ENCODE results near the gene GPR39. TPM values are rescaled to one million over a fixed set of nuclear protein-coding genes. Genes with fewer than 3 reads are reported as not detected.

Gene GPR39
- total RNA-seq, 2 donors from 2014 or later, result 0.37 TPM; not detected in 1

DNA sequence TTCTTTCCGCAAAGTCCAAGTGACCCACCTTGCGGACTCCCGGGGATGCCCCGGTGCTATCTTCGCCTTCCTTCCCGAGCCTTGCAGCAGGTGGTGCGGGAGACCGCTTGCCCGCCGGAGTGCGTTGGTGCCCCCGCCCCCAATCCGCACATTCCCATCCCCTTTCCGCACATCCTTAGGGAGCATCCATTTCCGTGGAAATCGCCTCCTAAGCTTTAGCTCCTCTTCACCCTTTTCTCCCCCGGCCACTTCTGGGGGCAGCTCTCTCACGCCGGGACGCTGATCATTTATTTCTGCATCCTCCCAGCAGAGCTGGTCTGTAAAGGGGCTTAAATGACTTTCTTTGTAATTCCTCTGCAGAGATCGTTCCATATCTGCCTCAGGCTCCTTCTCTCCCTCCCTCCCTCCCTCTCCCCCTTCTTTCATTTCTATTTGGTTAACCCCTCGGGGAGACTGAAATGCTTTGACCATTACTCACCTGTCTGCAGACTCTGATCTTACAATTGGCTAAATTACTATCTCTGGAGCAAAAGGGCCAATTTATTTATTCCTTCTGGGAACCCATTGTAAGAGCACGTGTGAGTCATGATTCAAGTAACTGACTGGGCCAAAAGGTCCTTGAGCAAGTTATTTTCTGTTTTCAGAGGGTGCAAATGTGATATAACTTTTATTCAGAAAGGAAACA lies 254.7 kb downstream of the GPR39 start:
- intact Hi-C loops (cut with DNase I), result no loop called here
- DNase-seq (ENCODE audit: low spot score), result no peak

GRCh38 chr2:132676999-132677398 lies 260.4 kb downstream of the GPR39 start:
- intact Hi-C loops (cut with DNase I), result no loop called here
- DNase-seq (ENCODE audit: low spot score), result no peak

DNA sequence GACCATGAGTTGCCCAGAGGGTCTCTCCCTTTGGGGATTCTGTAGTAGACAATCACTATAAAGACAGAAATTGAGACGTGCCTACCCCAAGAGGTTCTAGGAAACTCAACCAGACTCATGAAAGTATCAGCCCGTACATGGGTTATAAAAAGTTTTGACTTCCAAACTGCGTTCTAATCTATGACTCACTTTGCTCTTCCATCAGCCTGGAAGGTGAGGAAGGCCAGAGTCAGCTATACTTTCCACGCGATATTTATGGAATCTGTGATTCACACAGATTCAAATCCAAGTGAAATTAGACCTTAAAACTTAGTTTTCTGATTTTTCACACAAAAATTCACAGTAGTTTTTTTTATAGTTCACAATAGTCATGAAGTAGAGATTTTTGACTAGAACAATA lies 261.1 kb downstream of the GPR39 start:
- intact Hi-C loops (cut with DNase I), result no loop called here
- DNase-seq (ENCODE audit: low spot score), result no peak

DNA sequence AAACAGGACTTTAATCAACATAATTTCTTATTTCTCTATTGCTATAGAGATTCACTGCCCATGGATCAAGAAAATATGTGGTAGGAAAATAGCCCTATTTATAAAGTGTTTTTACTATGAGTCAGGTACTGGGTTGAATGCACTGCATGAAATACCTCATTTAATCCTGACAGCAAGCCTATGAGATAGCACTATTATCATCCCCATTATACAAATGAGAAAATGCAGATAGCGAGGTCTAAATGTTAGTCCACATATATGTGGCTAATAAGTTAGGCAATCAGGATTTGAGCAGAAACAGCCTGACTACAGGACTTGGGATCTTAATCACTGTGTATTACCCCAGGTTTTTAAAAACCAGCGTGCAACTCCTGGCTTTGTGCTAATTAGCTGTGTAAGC lies 261.9 kb downstream of the GPR39 start:
- intact Hi-C loops (cut with DNase I), result no loop called here

GRCh38 chr2:132680544-132680943 lies 263.9 kb downstream of the GPR39 start:
- intact Hi-C loops (cut with DNase I), result no loop called here
- no peak for DNase-seq (ENCODE audit: low spot score)

More for the DNA sequence above, 261.9 kb downstream of the GPR39 start:
- no peak for DNase-seq (ENCODE audit: low spot score)

DNA sequence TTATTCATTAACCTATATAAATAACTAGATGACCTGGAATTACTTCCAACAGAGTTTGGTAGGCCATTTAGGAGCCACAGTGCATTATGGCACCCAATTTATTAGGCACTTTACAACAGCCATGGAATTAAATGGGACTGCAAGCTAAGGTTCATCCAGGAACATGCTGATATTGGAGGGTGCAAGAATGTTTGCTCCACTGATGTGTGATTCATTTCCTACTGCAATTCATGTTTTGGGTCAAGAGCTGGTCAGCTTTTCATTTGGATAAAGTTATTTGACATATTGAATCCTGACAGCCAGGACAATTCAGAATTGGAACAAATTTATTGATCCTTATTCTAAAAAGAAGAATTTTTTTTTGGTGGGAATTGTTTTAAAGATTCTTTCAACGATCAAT lies 265.2 kb downstream of the GPR39 start:
- no peak for DNase-seq (ENCODE audit: low spot score)

GRCh38 chr2:132690664-132691303 lies 274.2 kb downstream of the GPR39 start:
- intact Hi-C loops (cut with DNase I), result no loop called here
- no peak for DNase-seq (ENCODE audit: low spot score)

More for the DNA sequence above, 265.2 kb downstream of the GPR39 start:
- intact Hi-C loops (cut with DNase I), result no loop called here

DNA sequence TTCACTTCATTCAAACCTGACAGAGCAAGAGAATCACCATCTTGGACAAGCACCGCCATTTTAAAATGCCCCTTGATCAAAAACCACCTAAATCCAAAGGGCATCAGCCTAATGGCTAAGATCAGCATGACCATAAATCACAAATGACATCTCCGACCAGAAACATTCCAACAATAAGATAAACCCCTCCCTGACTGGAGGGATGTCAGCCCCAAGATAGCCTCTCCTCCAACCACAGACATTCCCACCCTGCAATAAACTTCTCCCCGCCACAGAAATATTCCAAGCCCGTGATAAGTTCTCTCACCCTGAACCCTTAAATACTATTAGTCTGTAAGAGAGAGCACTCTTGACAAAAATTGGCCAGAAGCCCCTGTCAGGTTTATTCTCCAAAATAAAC lies 275.0 kb downstream of the GPR39 start:
- DNase-seq (ENCODE audit: low spot score), result no peak
- intact Hi-C loops (cut with DNase I), result no loop called here

DNA sequence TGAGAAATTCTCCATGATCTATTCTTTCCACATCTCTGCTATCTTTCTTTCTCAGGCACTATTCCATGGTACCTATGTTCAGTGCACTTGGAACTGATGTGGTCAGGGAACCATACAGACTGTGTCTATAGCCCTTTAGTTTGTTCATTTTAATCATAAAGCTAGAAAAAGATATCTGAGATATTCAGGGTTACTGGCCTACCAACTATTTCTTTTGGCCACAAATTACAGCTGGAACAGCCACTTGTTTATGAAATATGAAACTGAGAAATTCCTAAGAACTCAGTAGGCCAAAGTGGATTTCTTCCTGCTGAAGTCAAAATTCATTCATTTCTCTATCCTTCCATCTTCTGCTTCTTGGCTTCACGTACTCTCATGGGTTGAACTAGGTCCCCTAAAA lies 276.2 kb downstream of the GPR39 start:
- intact Hi-C loops (cut with DNase I), result no loop called here
- DNase-seq (ENCODE audit: low spot score), result no peak
